HCT116 (cell line): ENCODE results near the gene EGFL7. TPM values are rescaled to one million over a fixed set of nuclear protein-coding genes. Genes with fewer than 3 reads are reported as not detected.

Experiments used
- ATAC-seq: fragments of 200-7000 bp; cut with Tn5 transposase; 2 replicates; pipeline ENCODE4 v1.9.1; 2020; ENCODE audit warnings: mild to moderate bottlenecking, moderate library complexity
- BruUV-seq: library from RNA; stranded (reverse); fragments of 400-500 nt; replicated peaks from 2 replicates; lab custom pipeline; 2021; lab: Mats Ljungman, UMichigan
- CTCF ChIA-PET: fragments of 300-600 bp; sonication (Branson Sonifier 250); formaldehyde crosslinking; loops from one replicate; lab custom pipeline; 2021; ENCODE audit warnings: antibody characterized with exemption; lab: Charles Lee
- POLR2A ChIA-PET: fragments of 300-600, 350-600 bp; sonication (Branson Sonifier 250); formaldehyde crosslinking; loops from one replicate; lab custom pipeline; 2021; ENCODE audit warnings: antibody characterized with exemption; lab: Charles Lee
- RAD21 ChIA-PET, 2 experiments: fragments of 300-600 bp; sonication (Branson Sonifier 250); formaldehyde crosslinking; loops; one replicate each; lab custom pipeline; 2023; ENCODE audit warnings: low total read pairs in 2 of 2; ENCODE audit not compliant: uncharacterized antibody in 2 of 2, unreplicated experiment in 2 of 2, low non-redundant PET in 1 of 2; lab: Charles Lee
- DNase-seq: peaks from one replicate; pipeline ENCODE4 v3.0.0-alpha.2; 2010; ENCODE audit warnings: low read depth, low spot score
- H2AFZ ChIP-seq: fragments of 200-600 bp; shearing (Covaris generic), sonication (generic); 2 replicates; pipeline ENCODE4 v1.6.1; 2017; ENCODE audit warnings: low read depth, mixed run types, mixed read lengths, antibody characterized with exemption, low read length; ENCODE audit not compliant: poor library complexity, severe bottlenecking
- H3K27ac ChIP-seq: 2 replicates; pipeline ENCODE4 v1.5.1; 2012; ENCODE audit warnings: low read depth, low read length
- H3K27me3 ChIP-seq: fragments of 200-600 bp; sonication (generic); 2 replicates; pipeline ENCODE4 v1.6.1; 2016; ENCODE audit warnings: mixed run types, low read length, mixed read lengths; ENCODE audit not compliant: insufficient read depth
- H3K36me3 ChIP-seq, 2 experiments: fragments of 200-500 bp in 1 of 2; fragments of 200-600 bp in 1 of 2; sonication (Bioruptor generic) in 1 of 2; sonication (generic) in 1 of 2; 2 replicates each; pipeline versions ENCODE4 v1.5.1 to v1.6.1; 2014 to 2016; ENCODE audit warnings: low read length in 2 of 2, inconsistent platforms in 1 of 2, mixed read lengths in 1 of 2, mixed run types in 1 of 2; ENCODE audit not compliant: insufficient read depth in 2 of 2, control insufficient read depth in 1 of 2
- H3K4me1 ChIP-seq, 2 experiments: fragments of 200-600 bp in 1 of 2; sonication (generic) in 1 of 2; 2 replicates each; pipeline versions ENCODE4 v1.5.1 to v1.6.1; 2012 to 2017; ENCODE audit warnings: low read length in 2 of 2, inconsistent platforms in 1 of 2, mild to moderate bottlenecking in 1 of 2, mixed read lengths in 1 of 2, mixed run types in 1 of 2, moderate library complexity in 1 of 2; ENCODE audit not compliant: insufficient read depth in 2 of 2, control insufficient read depth in 1 of 2
- H3K4me2 ChIP-seq: fragments of 200-600 bp; sonication (generic); 2 replicates; pipeline ENCODE4 v1.6.1; 2017; ENCODE audit warnings: mixed run types, low read length, mixed read lengths
- H3K4me3 ChIP-seq, 2 experiments: fragments of 200-600 bp in 1 of 2; sonication (generic) in 1 of 2; replicated peaks in 1 of 2; 2 replicates each; pipeline ENCODE4 v1.5.1; 2011 to 2016; ENCODE audit warnings: low read length in 2 of 2, control low read depth in 1 of 2, low read depth in 1 of 2, mild to moderate bottlenecking in 1 of 2, mixed read lengths in 1 of 2, mixed run types in 1 of 2
- H3K79me2 ChIP-seq: fragments of 200-600 bp; sonication (generic); 2 replicates; pipeline ENCODE4 v1.6.1; 2017; ENCODE audit warnings: mild to moderate bottlenecking, mixed run types, low read length, moderate library complexity, mixed read lengths; ENCODE audit not compliant: insufficient read depth
- H3K9ac ChIP-seq: fragments of 200-600 bp; sonication (generic); 2 replicates; pipeline ENCODE4 v1.6.1; 2016; ENCODE audit warnings: low read length, mixed read lengths
- H3K9me2 ChIP-seq: fragments of 200-600 bp; sonication (generic), shearing (Covaris generic); 2 replicates; pipeline ENCODE4 v1.6.1; 2017; ENCODE audit warnings: mixed run types, mild to moderate bottlenecking, moderate library complexity; ENCODE audit not compliant: insufficient read depth
- H3K9me3 ChIP-seq, 2 experiments: fragments of 200-500 bp in 1 of 2; fragments of 200-600 bp in 1 of 2; sonication (Bioruptor generic) in 1 of 2; sonication (generic) in 1 of 2; 2 replicates each; pipeline ENCODE4 v1.6.1; 2014 to 2017; ENCODE audit warnings: low read length in 2 of 2, mixed read lengths in 2 of 2, inconsistent platforms in 1 of 2, low read depth in 1 of 2, mild to moderate bottlenecking in 1 of 2, mixed run types in 1 of 2, moderate library complexity in 1 of 2; ENCODE audit not compliant: control insufficient read depth in 1 of 2, insufficient read depth in 1 of 2
- H4K20me1 ChIP-seq: fragments of 200-600 bp; sonication (generic), shearing (Covaris generic); 2 replicates; pipeline ENCODE4 v1.6.1; 2017; ENCODE audit warnings: mixed run types, mild to moderate bottlenecking, moderate library complexity; ENCODE audit not compliant: insufficient read depth
- ATF3 ChIP-seq: IDR thresholded peaks from 2 replicates; pipeline ENCODE4 v1.6.1; 2012
- CEBPB ChIP-seq: IDR thresholded peaks from 2 replicates; pipeline ENCODE4 v1.6.1; 2012; ENCODE audit warnings: low read depth
- ELF1 ChIP-seq: IDR thresholded peaks from 2 replicates; pipeline ENCODE4 v1.6.1; 2012; ENCODE audit warnings: low read depth, borderline replicate concordance
- EZH2 ChIP-seq: fragments of 200-600 bp; sonication (generic); IDR thresholded peaks from 2 replicates; pipeline ENCODE4 v1.6.1; 2017; ENCODE audit warnings: antibody characterized with exemption, mixed run types
- EZH2phosphoT487 ChIP-seq: fragments of 200-600 bp; IDR thresholded peaks from 2 replicates; pipeline ENCODE4 v1.6.1; 2018; ENCODE audit warnings: antibody characterized with exemption, borderline replicate concordance
- FOSL1 ChIP-seq: IDR thresholded peaks from 2 replicates; pipeline ENCODE4 v1.6.1; 2012; ENCODE audit warnings: low read depth
- MAX ChIP-seq: IDR thresholded peaks from 2 replicates; pipeline ENCODE4 v1.6.1; 2012
- POLR2A ChIP-seq: IDR thresholded peaks from 2 replicates; pipeline ENCODE4 v1.7.0; 2011; ENCODE audit warnings: borderline replicate concordance; ENCODE audit not compliant: insufficient read depth, insufficient read length; ENCODE audit errors: extremely low read depth
- POLR2AphosphoS5 ChIP-seq: IDR thresholded peaks from 2 replicates; pipeline ENCODE4 v1.6.1; 2011; ENCODE audit warnings: mild to moderate bottlenecking, low read depth, low read length, moderate library complexity
- RAD21 ChIP-seq: IDR thresholded peaks from 2 replicates; pipeline ENCODE4 v1.6.1; 2012; ENCODE audit warnings: low read depth, mild to moderate bottlenecking
- SP1 ChIP-seq: IDR thresholded peaks from 2 replicates; pipeline ENCODE4 v1.6.1; 2012; ENCODE audit warnings: low read depth
- SRF ChIP-seq: IDR thresholded peaks from 2 replicates; pipeline ENCODE4 v1.6.1; 2012; ENCODE audit warnings: low read depth
- TCF7L2 ChIP-seq: IDR thresholded peaks from 2 replicates; pipeline ENCODE4 v1.7.0; 2011; ENCODE audit warnings: borderline replicate concordance, inconsistent platforms; ENCODE audit not compliant: insufficient read depth, insufficient read length; ENCODE audit errors: extremely low read depth
- YY1 ChIP-seq: IDR thresholded peaks from 2 replicates; pipeline ENCODE4 v1.6.1; 2011; ENCODE audit warnings: low read length, low read depth, moderate library complexity, mild to moderate bottlenecking; ENCODE audit not compliant: insufficient replicate concordance; ENCODE audit errors: extremely low read depth
- ZFX ChIP-seq: fragments of 450-650 bp; IDR thresholded peaks from 2 replicates; pipeline ENCODE4 v1.6.1; 2017
- ZNF274 ChIP-seq: fragments of 200-500 bp; sonication (Bioruptor generic); IDR thresholded peaks from 2 replicates; pipeline ENCODE4 v1.6.1; 2014; ENCODE audit warnings: mild to moderate bottlenecking, low read depth, low read length, inconsistent platforms
- intact Hi-C: fragments of 100-400 bp; cut with micrococcal nuclease; formaldehyde crosslinking; loops from 2 replicates; pipeline ENCODE4 v1.10.0; 2022
- total RNA-seq: library from RNA; stranded (reverse); gene quantifications from one replicate; pipeline ENCODE4 v1.2.1, GENCODE V29; 2021; ENCODE audit not compliant: unreplicated experiment

EGFL7 gene
- total RNA-seq, 1 experiment from 2014 or later = 82.0 TPM

- H3K9me3 ChIP-seq = no peaks in the 10 kb centered on the region
- no peak for DNase-seq
- CTCF ChIA-PET = no interaction called here
These were observed 16.6 kb upstream of the EGFL7 start for GRCh38 chr9:136645903-136646754.

More at GRCh38 chr9:136645903-136646754, 16.6 kb upstream of the EGFL7 start:
- Histone ChIP-seq H4K20me1 (no peaks in the 10 kb centered on the region), H3K4me1 (peaks cover 7 to 14% of the 10 kb centered on the region in 2 experiments), H3K79me2 (no peaks in the 10 kb centered on the region), H3K4me3 (no peak overlapping the region), H3K9ac (no peak overlapping the region), H3K9me2 (no peaks in the 10 kb centered on the region), H3K36me3 (no peaks in the 10 kb centered on the region), H2AFZ (no peak overlapping the region), H3K27me3 (no peaks in the 10 kb centered on the region), H3K27ac (no peak overlapping the region; the same call in 1 of the 2 replicates), H3K4me2 (no peak overlapping the region)
- RAD21 ChIA-PET = interaction anchor here in 1 of 2 experiments (0.6 kb wide), 1 partner anchor 155 kb away, joined by 8 read pairs; no protein-coding TSS in a partner anchor
- POLR2A ChIA-PET = no interaction called here
- TF ChIP-seq ELF1 (no peak), ATF3 (no peak), SRF (no peak), ZFX (no peak), SP1 (no peak), EZH2 (no peak), CEBPB (no peak), TCF7L2 (no peak), ZNF274 (no peak), POLR2A (no peak), MAX (no peak), EZH2phosphoT487 (no peak), POLR2AphosphoS5 (no peak), RAD21 (no peak), YY1 (no peak), FOSL1 (no peak)
- no peak for ATAC-seq
- BruUV-seq = no TSS peak
- intact Hi-C loops = loop anchor here (2.0 kb wide), 1 partner anchor 49 kb away; no protein-coding TSS in a partner anchor
